C4-2B (cell line): Measurements from ENCODE around the gene GJB4.
"Not testable (repeated sequence)": the region's sequence is repeated elsewhere in the genome, so short reads cannot be mapped to it uniquely, and the experiment has no call there.

ENCODE experiments used
- H3K27ac ChIP-seq: fragments of 450-650 bp; 2 replicates; pipeline ENCODE4 v1.5.1; 2017
- ZFX ChIP-seq: fragments of 450-650 bp; IDR thresholded peaks from 2 replicates; pipeline ENCODE4 v1.6.1; 2017
- TF ChIP-seq, protein P1 (sequence below): fragments of 450-650 bp; conservative IDR thresholded peaks from 2 replicates; pipeline ENCODE4 v1.5.1; 2017; ENCODE audit warnings: mild to moderate bottlenecking

Gene GJB4

GRCh38 chr1:34721241-34721640 is 38.3 kb upstream of the GJB4 start:
- no peak for TF ChIP-seq ZFX
- TF ChIP-seq, protein P1, sequence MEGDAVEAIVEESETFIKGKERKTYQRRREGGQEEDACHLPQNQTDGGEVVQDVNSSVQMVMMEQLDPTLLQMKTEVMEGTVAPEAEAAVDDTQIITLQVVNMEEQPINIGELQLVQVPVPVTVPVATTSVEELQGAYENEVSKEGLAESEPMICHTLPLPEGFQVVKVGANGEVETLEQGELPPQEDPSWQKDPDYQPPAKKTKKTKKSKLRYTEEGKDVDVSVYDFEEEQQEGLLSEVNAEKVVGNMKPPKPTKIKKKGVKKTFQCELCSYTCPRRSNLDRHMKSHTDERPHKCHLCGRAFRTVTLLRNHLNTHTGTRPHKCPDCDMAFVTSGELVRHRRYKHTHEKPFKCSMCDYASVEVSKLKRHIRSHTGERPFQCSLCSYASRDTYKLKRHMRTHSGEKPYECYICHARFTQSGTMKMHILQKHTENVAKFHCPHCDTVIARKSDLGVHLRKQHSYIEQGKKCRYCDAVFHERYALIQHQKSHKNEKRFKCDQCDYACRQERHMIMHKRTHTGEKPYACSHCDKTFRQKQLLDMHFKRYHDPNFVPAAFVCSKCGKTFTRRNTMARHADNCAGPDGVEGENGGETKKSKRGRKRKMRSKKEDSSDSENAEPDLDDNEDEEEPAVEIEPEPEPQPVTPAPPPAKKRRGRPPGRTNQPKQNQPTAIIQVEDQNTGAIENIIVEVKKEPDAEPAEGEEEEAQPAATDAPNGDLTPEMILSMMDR: no peak
- no peak overlapping the region for H3K27ac ChIP-seq

DNA sequence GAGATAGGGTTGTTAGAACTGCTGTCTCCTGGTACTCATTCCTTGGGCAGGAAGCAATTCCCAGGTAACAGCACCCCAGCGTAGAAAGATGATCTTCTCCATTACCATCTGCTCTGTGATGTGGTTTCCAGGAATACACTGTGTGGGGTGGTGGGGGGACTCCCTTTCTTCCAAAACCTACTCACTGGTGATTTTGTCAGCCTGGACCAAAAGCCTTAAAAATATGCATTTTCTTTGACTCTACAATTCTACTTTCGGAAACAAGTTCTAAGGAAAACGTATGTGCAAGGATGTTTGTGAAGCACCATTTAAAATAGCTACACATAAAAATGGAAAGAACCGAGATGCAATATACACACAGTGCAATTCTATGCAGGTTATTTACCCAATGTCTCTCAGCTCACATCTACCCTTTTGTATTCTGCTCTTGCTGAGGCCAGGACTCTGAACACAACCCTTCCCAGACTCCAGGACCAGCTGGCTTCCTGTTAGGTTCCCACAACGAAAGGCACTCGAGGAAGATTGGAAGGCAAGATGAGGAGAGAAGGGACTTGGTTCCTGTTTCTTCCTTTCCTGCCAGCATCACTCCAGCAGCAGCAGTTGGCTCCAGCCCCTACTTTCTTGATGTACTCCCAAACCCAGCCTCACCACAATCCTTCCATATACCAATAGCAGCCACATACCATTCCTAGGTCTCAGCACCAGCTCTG is 37.7 kb upstream of the GJB4 start:
- no peak for TF ChIP-seq ZFX
- TF ChIP-seq, protein P1: no peak
- no peak overlapping the region for H3K27ac ChIP-seq

- no peak overlapping the region for H3K27ac ChIP-seq
- TF ChIP-seq, protein P1: no peak
These were observed 32.7 kb upstream of the GJB4 start for GRCh38 chr1:34726861-34727260.

GRCh38 chr1:34730485-34730884 is 29.1 kb upstream of the GJB4 start:
- no peak overlapping the region for H3K27ac ChIP-seq
- no peak for TF ChIP-seq ZFX
- TF ChIP-seq, protein P1: no peak

DNA sequence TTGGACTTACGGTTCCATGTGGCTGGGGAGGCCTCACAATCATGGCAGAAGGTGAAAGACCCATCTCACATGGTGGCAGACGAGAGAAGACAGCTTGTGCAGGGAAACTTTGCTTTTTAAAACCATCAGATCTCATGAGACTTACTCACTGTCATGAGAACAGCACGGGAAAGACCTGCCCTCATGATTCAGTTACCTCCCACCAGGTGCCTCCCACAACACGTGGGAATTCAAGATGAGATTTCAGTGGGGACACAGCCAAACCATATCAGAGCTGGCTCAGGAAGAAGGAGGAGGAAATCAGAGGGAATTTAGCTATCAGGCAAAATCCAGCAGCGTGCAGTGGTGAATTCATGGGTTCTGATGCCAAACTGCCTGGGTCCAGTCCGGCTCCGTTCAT is 26.7 kb upstream of the GJB4 start:
- not testable (repeated sequence) for H3K27ac ChIP-seq

DNA sequence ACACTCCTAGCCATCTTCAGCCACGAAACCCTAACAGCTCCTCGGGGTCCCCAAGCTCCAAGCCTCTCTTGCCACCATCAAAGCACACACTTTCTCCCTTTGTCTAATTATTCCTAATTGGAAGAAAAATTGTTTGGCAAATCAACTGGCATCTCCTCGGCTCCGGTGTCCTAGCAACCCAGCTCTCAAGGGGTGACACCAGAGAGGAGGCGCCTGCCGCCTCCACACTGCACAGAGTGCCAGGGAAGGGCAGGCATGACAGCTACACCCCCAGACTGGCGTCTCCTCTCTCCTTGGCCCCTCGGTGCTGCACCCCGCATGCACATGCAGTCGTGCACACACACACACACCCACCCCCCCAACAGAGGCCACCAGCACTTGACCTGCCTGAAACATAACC is 22.8 kb upstream of the GJB4 start:
- TF ChIP-seq, protein P1: no peak
- no peak for TF ChIP-seq ZFX

DNA sequence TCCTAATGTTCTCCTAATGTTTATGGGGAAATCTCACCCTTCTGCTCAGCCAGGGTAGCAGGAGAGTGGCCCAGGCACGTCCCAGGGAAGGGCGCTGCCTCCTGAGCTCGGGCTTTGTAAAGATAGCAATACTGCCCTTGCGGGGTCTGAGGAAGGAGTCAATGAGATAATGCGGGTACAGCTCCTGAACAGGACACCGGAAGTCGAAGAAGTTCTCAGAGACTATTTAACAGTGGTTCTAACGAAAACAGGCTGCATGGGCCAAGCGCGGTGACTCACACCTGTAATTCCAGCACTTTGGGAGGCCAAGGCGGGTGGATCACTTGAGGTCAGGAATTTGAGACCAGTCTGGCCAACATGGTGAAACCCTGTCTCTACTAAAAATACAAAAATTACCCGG is 22.3 kb upstream of the GJB4 start:
- H3K27ac ChIP-seq: not testable (repeated sequence)

More for the DNA sequence above, 22.8 kb upstream of the GJB4 start:
- H3K27ac ChIP-seq: no peak overlapping the region

GRCh38 chr1:34739613-34740012 is 19.9 kb upstream of the GJB4 start:
- TF ChIP-seq, protein P1: no peak
- no peak for TF ChIP-seq ZFX
- no peak overlapping the region for H3K27ac ChIP-seq
